Natural killer cell (primary cell): ENCODE results near the gene MYL5. TPM values are rescaled to one million over a fixed set of nuclear protein-coding genes. Genes with fewer than 3 reads are reported as not detected.
"Not testable (repeated sequence)": the region's sequence is repeated elsewhere in the genome, so short reads cannot be mapped to it uniquely, and the experiment has no call there.

Experiments used
- ATAC-seq, 3 donors: fragments of 150-1000 bp in 2 of 3; fragments of 200-7000 bp in 1 of 3; cut with Tn5 transposase; 1 replicate in 1 of 3; 2 replicates in 2 of 3; pipeline ENCODE4 v1.10.0; 2021; ENCODE audit warnings: mild to moderate bottlenecking in 2 of 3, moderate library complexity in 2 of 3
- DNase-seq, 2 donors: peaks; one replicate each; pipeline versions ENCODE4 v3.0.0 to v3.0.0-alpha.2; 2013 to 2021; ENCODE audit warnings: mixed read lengths in 1 of 2
- H3K27ac ChIP-seq: one replicate; pipeline ENCODE4 v1.5.1; 2013; ENCODE audit warnings: mild to moderate bottlenecking, low read length
- H3K27me3 ChIP-seq: one replicate; pipeline ENCODE4 v1.6.1; 2013; ENCODE audit warnings: low read length; ENCODE audit not compliant: control insufficient read depth, insufficient read depth
- H3K36me3 ChIP-seq: one replicate; pipeline ENCODE4 v1.6.1; 2013; ENCODE audit warnings: low read length; ENCODE audit not compliant: control insufficient read depth, insufficient read depth
- H3K4me1 ChIP-seq: one replicate; pipeline ENCODE4 v1.6.1; 2013; ENCODE audit warnings: low read length; ENCODE audit not compliant: control insufficient read depth, insufficient read depth
- H3K4me3 ChIP-seq: one replicate; pipeline ENCODE4 v1.5.1; 2013; ENCODE audit warnings: low read length
- H3K9me3 ChIP-seq: one replicate; pipeline ENCODE4 v1.6.1; 2013; ENCODE audit warnings: low read length; ENCODE audit not compliant: control insufficient read depth, insufficient read depth
- H3K27ac Mint-ChIP-seq, 2 donors: one replicate each; pipeline ENCODE4 v1.8.0; 2022; ENCODE audit warnings: mild to moderate bottlenecking in 2 of 2, mixed read lengths in 2 of 2, moderate library complexity in 1 of 2
- H3K27me3 Mint-ChIP-seq, 2 donors: one replicate each; pipeline ENCODE4 v1.8.0; 2022; ENCODE audit warnings: low read depth in 2 of 2, mixed read lengths in 2 of 2
- H3K36me3 Mint-ChIP-seq: one replicate; pipeline ENCODE4 v1.8.0; 2022; ENCODE audit warnings: mixed read lengths
- H3K4me1 Mint-ChIP-seq, 2 donors: one replicate each; pipeline ENCODE4 v1.8.0; 2022; ENCODE audit warnings: mixed read lengths in 2 of 2
- H3K4me3 Mint-ChIP-seq: one replicate; pipeline ENCODE4 v1.8.0; 2022; ENCODE audit warnings: mild to moderate bottlenecking, moderate library complexity, mixed read lengths
- H3K9me3 Mint-ChIP-seq, 2 donors: one replicate each; pipeline ENCODE4 v1.8.0; 2022; ENCODE audit warnings: mixed read lengths in 2 of 2
- WGBS: methylation state at CpG from one replicate; pipeline ENCODE4 v1.1.7; 2013; ENCODE audit warnings: missing lambda C conversion rate; ENCODE audit not compliant: insufficient coverage; 5-methylcytosine and 5-hydroxymethylcytosine counted together
- intact Hi-C: fragments of 100-400 bp; cut with micrococcal nuclease; formaldehyde crosslinking; loops from one replicate; pipeline ENCODE4 v1.14.2; 2022
- total RNA-seq, 4 donors: library from RNA; stranded (reverse); fragments of 120-200 nt in 1 of 4; gene quantifications; one replicate each; pipeline versions ENCODE4 v1.2.3 to v1.2.4, GENCODE V29; 2013 to 2022
- TF ChIP-seq, protein P1 (sequence below): fragments of 200-600 bp; IDR thresholded peaks from one replicate; pipeline ENCODE4 v1.8.0; 2022; ENCODE audit warnings: antibody characterized with exemption

The MYL5 gene
- total RNA-seq, 3 donors from 2014 or later (not counting 1 experiment from before 2014, with no cell fraction given), result 23.4 to 39.5 (median 30.1) TPM

DNA sequence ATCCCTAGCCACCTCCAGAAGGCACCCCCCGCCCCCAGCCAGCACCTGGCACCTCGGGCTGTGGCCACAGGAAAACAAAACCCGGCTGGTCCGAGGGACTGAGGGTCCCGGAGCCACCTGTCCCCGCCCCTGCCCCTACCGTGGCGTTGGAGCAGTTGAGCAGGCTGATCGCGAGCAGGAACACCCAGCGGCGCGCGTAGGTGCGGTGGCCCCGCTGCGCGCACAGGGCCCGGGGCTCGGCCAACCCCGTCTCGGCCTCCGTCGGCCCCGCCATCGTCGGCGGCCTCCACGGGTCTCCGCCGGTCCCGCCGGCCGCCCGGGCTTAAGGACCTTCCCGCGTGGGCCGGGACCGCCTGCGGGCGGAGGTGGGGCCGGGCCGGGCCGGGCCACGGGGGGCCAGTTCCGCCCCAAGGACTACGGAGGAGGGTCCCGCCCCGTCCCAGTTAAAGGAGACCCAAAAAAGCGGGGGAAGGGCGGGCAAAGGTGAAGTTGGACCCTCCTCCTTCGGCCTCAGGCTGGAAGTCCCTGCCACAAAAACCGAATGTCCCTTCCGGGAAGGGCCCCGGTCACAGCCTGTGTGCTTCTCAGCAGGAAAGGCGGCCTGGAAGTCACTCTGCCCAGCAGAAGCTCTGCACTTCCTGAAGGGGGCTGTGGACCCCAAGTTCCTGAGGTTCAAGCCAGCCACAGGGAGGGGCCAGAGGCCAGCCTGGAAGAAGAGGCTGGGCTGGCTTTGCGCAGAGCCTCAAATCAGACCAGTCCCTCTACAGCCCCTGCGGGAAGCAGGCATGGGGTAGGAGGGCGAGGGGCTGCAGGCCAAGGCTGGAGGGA is 14.7 kb downstream of the MYL5 start, which contains the start of gene SLC49A3:
SLC49A3 (minus strand) TSS at position 298 of the 828 bp plus-strand sequence; CDS start at position 274, 24 bp downstream.
- intact Hi-C loops, result no loop called here
- H3K4me3 ChIP-seq, result peak within 1 kb of the TSS; percentile 44
- Mint-ChIP-seq H3K4me1 (peaks cover 5 to 18% of the 10 kb centered on the region in 2 donors), H3K4me3 (peak within 1 kb of the TSS; percentile 57), H3K36me3 (no peaks in the 10 kb centered on the region), H3K9me3 (no peaks in the 10 kb centered on the region), H3K27me3 (no peaks in the 10 kb centered on the region), H3K27ac (peak within 1 kb of the TSS in 1 of 2 donors; percentile 82)
- peak within 1 kb of the TSS; percentile 47 for H3K27ac ChIP-seq
- no peaks in the 10 kb centered on the region for H3K27me3 ChIP-seq
- TF ChIP-seq, protein P1, sequence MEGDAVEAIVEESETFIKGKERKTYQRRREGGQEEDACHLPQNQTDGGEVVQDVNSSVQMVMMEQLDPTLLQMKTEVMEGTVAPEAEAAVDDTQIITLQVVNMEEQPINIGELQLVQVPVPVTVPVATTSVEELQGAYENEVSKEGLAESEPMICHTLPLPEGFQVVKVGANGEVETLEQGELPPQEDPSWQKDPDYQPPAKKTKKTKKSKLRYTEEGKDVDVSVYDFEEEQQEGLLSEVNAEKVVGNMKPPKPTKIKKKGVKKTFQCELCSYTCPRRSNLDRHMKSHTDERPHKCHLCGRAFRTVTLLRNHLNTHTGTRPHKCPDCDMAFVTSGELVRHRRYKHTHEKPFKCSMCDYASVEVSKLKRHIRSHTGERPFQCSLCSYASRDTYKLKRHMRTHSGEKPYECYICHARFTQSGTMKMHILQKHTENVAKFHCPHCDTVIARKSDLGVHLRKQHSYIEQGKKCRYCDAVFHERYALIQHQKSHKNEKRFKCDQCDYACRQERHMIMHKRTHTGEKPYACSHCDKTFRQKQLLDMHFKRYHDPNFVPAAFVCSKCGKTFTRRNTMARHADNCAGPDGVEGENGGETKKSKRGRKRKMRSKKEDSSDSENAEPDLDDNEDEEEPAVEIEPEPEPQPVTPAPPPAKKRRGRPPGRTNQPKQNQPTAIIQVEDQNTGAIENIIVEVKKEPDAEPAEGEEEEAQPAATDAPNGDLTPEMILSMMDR, result no peak
- DNase-seq (no peak), ATAC-seq (peak; percentile 19 to 69 (median 65))
- WGBS, result 10% methylated on average over 59 of the region's 59 CpGs
- no peaks in the 10 kb centered on the region for H3K9me3 ChIP-seq
- peaks cover 36% of the 10 kb centered on the region for H3K4me1 ChIP-seq
- H3K36me3 ChIP-seq, result no peaks in the 10 kb centered on the region

DNA sequence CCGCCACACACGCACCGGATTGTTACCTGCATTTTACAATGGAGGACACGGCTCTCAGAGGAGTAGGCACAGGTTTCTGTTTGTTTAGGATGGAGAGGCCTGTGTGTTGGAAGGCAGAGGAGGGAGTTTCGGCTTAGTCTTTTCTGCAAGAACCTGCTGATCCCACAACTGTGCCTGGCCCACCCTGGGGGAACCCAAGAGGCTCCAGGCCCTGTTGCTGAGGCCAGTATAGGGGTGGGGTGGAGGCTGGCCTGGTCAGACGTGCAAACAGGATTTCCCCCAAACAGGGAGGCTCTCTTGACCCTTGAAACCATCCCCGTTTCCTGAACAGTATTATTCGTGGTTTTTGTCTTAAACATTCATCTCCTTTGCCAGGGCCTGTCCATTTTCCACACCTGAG is 15.4 kb downstream of the MYL5 start:
- DNase-seq (no peak), ATAC-seq (no peak)
- H3K4me3 ChIP-seq, result peak overlapping the region; percentile 39
- TF ChIP-seq, protein P1, result no peak
- Mint-ChIP-seq H3K27ac (peak overlapping the region in 1 of 2 donors; percentile 59), H3K9me3 (no peaks in the 10 kb centered on the region), H3K36me3 (no peaks in the 10 kb centered on the region), H3K4me1 (peaks cover 5 to 16% of the 10 kb centered on the region in 2 donors), H3K4me3 (peak overlapping the region; percentile 47), H3K27me3 (peaks cover 0 to 5% of the 10 kb centered on the region in 2 donors)
- intact Hi-C loops, result no loop called here
- H3K27ac ChIP-seq, result peak overlapping the region; percentile 12
- peaks cover 36% of the 10 kb centered on the region for H3K4me1 ChIP-seq
- 70% methylated on average over 8 of the region's 8 CpGs for WGBS
- H3K27me3 ChIP-seq, result no peaks in the 10 kb centered on the region
- H3K36me3 ChIP-seq, result no peaks in the 10 kb centered on the region
- H3K9me3 ChIP-seq, result no peaks in the 10 kb centered on the region

DNA sequence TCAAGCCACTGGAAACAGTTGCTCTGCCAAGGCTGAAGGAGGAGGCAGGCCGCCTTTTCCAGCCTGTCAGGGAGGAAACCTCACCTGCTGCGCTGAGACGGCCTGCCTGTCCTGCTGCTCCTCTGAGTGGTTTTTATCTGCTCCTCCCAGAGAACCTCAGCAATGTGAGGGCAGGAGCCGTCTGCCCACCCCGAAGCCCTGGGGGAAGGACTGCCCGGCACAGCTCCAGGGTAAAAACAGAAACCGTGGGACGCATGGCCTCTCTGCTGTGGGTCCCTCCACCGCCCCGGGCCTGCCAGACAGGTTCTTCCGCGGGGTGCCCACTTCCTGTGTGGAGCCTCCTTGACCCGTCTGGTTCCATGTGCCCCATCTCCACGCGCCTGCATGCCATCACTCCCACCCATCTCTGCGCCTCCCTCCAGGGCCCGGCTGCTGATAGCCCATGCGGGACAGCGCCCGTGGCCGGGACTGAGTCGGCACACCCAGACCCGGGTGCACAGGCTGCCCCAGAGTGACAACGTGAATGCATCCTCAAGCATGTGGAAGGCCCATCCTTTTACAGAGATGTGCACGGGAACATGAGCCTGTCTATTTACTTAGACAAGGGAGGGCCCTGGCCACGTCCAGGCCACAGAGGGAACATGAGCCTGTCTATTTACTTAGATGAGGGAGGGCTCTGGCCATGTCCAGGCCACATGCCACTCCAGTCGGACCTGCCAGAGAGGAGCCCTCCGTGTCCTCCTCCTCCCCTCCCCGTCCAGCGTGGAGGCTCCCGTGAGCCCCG is 18.6 kb downstream of the MYL5 start:
- intact Hi-C loops, result no loop called here
- no peaks in the 10 kb centered on the region for H3K36me3 ChIP-seq
- DNase-seq (no peak), ATAC-seq (no peak)
- H3K27ac Mint-ChIP-seq, result no peak overlapping the region
- WGBS, result 73% methylated on average over 28 of the region's 32 CpGs
- H3K36me3 Mint-ChIP-seq, result no peaks in the 10 kb centered on the region
- no peak overlapping the region for H3K4me3 Mint-ChIP-seq
- H3K4me1 ChIP-seq, result peaks cover 24% of the 10 kb centered on the region
- H3K27ac ChIP-seq, result no peak overlapping the region
- H3K4me3 ChIP-seq, result no peak overlapping the region
- TF ChIP-seq, protein P1, result no peak
- H3K27me3 Mint-ChIP-seq, result peaks cover 0 to 9% of the 10 kb centered on the region in 2 donors
- H3K9me3 ChIP-seq, result no peaks in the 10 kb centered on the region
- no peaks in the 10 kb centered on the region for H3K9me3 Mint-ChIP-seq
- peaks cover 3% of the 10 kb centered on the region for H3K27me3 ChIP-seq
- H3K4me1 Mint-ChIP-seq, result peaks cover 0 to 12% of the 10 kb centered on the region in 2 donors

DNA sequence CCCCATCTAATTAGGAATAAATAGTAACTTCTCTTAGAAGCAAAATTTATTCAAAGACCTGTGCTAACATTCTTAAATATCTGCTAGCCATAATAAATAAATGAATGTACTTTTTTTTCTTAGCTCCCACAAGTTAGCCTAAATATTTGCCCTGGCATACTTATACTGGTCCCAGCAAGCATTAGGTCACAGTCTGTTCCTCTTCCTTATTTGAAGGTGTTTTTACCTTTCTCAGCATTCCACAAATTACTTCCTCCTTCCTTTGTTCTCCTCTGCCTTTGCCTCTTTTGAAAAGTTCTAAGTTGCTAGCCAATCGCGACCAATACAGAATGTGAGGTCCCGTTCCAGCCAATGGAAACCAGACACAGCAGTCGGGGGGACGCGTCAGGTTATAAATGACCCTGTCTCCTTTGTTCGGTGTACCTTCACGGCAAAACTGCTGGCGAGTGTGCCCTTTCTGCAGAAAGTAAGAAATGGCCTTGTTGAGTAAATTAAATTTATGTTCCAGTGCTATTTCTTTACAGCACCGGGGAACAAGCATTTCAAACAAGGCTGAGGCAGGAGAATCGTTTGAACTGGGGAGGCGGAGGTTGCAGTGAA is 20.1 kb downstream of the MYL5 start:
- H3K27ac Mint-ChIP-seq, H3K27me3 ChIP-seq, H3K36me3 ChIP-seq, H3K9me3 Mint-ChIP-seq, H3K27me3 Mint-ChIP-seq, H3K4me3 Mint-ChIP-seq, H3K27ac ChIP-seq, H3K4me3 ChIP-seq, ATAC-seq, H3K36me3 Mint-ChIP-seq, H3K9me3 ChIP-seq, intact Hi-C loops, DNase-seq: not testable (repeated sequence)
- H3K4me1 ChIP-seq, result peaks cover 20% of the 10 kb centered on the region
- peaks cover 4 to 19% of the 10 kb centered on the region in 2 donors for H3K4me1 Mint-ChIP-seq
- 92% methylated on average over 12 of the region's 12 CpGs for WGBS
